Stimulated activated CD4-positive, alpha-beta T cell treated with anti-CD3 and anti-CD28 coated beads, Interleukin-15, amount 100 ng/mL, for 24 hours (primary cell): ENCODE data around the gene CYP27B1.

Source experiments
- DNase-seq: peaks from one replicate; pipeline ENCODE4 v3.0.0-alpha.2; 2020

The CYP27B1 gene

GRCh38 chr12:57766464-57767304, at the start of gene CYP27B1:
CYP27B1 (minus strand) TSS chr12:57767078; CDS start chr12:57767041, 37 bp downstream.
- DNase-seq = peak; percentile 42

DNA sequence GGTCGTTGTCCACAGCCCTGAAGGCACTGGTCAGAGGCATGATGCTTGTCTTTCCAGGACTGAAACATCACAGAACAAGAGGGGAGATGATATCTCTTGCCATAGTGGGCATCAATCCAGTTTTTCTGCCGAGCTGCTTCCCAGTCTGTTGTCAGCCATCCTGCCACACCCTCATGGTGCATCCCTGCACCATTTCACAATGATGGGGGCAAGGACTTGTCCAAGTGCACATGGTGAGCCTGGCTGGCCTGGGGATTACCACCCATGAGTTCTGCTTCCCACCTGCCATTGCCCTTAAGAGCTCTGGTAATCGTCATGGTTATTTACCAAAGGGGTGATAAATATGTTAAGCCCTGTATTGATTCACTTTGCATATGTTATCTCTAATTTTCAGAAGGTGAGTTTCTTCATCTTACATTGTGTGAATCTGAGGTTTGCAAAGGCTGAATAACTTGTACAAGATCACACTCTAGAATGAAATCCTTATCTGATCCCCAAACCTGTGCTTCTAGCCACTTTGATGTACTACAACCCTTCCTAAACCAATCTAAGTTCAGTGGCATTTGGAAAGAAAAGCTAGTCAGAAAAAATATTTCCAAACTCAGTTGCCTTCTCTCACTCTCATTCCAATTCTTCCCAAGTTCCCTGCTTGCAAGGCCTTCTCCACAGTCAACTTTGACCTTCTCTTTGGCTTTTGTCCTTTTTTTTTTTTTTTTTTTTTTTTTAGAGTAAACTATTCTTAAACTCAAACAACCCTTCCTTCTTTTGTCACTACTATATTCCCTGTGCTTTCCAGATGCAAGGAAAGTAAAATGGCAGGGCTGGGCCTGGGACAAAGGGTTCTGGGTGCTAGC, 49.4 kb upstream of the CYP27B1 start:
- DNase-seq = no peak

DNA sequence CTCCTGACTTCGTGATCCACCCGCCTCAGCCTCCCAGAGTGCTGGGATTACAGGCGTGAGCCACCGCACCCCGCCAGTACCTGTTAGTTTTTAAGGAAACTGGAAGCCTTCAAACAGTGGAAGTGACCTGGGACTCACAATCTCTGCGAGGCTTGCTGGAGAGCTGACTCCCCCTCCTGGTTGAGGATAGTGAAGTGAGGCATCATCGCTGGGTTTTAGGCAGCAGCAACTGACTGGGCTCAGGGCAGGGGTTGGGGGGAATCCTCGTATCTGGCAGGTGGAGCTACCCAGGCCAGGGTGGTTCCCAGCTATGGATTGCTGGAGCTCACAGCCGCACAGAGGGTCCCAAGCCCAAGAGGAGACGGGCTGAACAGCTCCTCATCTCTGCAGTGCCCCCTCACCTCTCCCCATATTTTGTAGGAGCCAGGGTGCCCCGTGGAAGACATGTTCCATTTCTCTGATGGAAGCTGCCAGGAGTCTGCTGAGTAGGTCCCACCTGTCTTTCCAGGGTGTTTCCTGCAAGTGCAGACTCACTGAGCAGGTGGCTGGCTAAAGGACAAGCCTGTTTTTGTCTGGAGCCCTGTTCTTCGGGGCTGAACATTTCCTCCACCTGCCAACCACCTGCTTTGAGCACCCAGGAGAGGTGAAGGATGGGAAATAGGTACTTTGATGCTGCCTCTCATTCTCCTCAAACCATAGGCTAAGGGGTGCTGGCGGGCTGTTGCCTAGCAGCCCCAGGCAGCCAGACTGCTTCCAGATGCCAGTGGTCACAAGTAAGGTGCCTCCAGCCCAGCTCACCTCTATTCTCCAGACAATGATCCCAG, 48.5 kb upstream of the CYP27B1 start:
- peak; percentile 48 for DNase-seq

DNA sequence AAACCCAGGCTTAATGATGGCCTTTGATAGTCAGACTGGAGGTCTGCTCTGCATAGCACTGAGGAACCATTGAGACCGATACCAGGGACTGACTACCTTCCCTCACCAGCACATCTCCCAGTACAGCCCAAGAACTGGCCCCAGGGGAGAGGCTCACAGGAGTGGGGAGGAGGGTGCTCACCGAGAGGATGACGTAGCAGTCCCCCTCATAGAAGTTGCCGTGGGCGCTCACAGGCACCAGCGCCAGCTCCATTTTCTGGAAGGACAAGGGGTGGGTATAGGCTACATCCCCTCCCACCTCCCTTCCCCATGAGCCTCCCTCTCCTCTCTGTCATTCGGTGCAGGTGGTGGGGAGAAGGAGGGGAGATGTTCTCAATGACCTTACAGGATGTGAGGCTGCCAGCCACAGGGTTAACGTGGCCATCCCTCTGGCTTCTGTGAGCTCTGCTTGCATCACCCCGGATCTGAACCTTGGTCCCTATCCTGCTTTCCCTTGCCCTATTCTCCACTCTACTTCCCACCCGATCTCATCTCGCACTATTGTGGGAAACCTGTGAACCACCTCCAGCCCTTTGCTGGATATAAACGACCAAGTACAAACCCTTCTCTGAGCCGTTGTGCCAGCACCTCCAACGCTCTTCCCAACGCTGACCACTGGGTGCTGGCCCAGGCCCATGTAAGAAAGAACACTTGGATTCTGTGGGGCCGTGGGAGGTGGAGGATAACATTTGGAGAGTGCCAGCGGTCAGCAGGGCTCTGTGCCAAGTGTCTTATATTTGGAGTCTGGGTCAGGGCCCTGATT, 47.3 kb upstream of the CYP27B1 start:
- DNase-seq = no peak

- no peak for DNase-seq
These were observed 46.5 kb upstream of the CYP27B1 start for GRCh38 chr12:57813111-57813970.

DNA sequence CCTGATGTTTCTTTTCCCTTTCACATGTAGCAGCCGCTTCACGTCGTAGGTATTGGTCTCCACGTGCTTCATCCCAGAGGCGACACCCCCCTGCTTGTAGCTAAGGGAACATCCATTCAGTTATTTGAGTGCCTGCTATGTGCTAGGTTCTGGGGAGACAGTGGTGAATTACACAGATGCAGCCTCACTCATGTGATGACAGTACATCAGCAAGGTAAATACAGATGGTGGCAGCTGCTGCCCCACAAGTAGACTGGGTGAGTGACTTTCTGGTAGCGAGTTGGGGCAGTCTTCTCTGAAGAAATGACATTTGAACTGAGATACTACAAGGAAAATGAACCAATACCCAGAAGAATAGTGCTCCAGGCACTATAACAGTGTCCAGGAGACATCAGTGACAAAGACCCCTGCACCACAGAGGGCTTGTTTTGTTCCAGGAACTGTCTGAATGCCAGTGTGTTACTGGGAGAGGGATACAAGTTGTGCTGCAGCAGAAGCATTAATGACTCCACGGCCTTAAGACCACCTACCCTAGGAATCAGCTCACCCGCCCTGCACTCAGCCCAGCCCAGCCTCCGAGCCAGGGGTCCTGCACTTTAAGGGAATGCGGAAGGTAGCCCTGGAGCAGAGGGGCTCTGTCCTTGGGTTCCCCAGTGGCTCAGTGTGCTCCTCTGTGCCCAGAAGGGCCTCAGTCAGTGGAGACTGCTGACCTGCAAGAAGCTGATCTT, 44.3 kb upstream of the CYP27B1 start:
- no peak for DNase-seq

DNA sequence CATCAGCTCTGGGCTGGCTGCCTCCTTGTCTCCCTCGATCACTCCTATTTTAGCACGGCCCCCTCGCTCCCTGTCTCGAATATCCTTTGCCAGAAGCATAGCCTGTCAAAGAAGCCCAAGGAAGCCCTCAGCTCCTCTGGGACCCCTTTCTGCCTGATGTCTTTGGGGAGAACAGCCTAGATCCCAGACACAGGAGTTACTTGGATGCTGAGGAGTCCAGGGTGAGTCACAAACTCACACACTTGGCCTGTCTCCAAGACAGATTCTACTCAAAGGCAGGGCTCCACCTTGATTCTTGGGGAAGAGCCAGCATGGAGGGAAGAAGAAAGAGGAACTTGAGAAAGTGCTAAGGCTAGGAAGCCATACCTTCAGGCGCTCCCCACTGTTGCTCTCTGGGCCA, 43.6 kb upstream of the CYP27B1 start:
- DNase-seq = no peak

DNA sequence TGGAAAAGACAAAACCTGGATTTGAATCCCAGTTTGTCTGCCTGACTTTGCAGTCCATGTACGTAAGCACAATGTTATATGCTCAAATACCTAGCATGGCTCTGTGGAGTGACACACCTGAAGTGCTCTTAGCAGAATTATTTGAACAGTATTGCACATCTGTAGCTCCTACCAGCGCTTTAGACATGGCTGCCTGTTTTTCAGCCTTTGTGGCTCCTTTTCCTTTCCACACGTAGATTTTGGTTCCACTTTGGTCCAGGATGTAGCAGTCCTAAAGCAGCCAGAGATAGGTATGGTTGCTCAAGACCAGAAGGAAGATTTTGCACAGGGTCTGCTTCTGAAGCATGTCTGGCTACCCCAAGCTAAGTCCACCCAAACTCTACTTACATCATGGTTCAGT, 42.5 kb upstream of the CYP27B1 start:
- DNase-seq = no peak

GRCh38 chr12:57808351-57808750, 41.5 kb upstream of the CYP27B1 start:
- DNase-seq = no peak

- no peak for DNase-seq
These were observed 40.4 kb upstream of the CYP27B1 start for GRCh38 chr12:57807285-57807684.

- DNase-seq = no peak
These were observed 39.8 kb upstream of the CYP27B1 start for GRCh38 chr12:57806677-57807076.

DNA sequence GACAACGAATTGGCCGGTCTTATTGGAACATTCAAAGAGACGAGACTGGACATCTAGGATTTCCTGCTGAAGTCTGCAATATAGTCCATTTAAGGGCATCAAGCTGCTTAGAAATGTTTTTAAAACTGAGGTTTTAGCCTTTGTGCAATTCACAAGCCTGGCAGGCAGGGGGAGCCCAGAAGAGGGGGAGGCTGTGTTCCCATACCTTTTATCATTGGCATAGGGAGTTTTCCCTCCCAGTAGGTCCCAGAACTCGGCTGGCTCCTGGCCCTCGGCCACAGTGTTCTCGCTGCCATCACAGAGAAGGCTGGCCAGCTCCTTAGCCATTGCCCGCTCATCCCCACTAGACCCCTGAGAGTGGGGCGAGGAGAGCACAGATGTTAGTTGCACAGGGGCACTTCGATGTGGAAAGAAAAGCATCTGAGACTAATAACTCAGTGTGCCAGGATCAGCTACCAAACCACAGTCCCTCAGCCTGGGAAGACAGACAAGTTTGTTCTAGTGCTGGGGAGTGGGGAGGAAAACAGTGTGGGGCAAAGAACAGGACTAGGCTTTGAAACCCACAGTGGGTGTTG, 36.5 kb upstream of the CYP27B1 start:
- DNase-seq = peak; percentile 33

DNA sequence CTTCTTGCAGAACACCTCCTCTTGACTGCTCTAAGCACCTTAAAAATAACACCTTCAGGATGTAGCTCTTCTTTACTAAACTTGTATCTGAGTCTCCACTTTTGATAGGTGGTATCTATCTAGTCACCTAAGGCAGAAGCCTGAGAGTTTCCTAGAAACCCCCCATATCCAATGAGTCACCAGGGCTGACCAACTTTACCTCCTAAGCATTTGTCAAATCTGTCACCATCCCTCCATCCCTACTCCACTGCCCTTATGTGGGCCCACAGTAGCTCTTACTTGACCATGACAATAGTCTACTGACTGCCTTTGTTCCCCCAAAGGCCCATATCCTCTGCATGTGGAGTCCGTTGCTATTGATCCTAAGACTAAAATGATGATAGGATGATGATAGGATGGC, 35.7 kb upstream of the CYP27B1 start:
- no peak for DNase-seq

DNA sequence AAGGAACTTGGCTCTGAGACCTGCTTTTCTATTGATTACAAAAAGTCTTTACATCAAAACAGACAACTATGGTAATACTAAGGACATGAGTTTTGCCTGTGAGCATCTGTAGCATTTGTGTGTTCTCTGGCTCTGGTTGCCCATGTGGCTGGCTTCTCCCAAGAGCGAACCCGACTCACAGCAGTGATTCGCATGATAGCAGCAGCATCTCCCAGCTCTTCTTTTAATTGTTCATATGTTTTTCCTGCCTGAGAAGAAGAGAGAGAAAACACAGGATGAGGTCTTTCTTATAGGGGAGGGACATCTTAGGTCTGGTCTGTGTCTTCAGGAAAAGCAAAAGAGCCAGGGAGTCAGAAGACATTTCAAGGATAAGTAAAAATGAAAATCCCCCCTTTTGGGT, 34.1 kb upstream of the CYP27B1 start:
- DNase-seq = no peak

DNA sequence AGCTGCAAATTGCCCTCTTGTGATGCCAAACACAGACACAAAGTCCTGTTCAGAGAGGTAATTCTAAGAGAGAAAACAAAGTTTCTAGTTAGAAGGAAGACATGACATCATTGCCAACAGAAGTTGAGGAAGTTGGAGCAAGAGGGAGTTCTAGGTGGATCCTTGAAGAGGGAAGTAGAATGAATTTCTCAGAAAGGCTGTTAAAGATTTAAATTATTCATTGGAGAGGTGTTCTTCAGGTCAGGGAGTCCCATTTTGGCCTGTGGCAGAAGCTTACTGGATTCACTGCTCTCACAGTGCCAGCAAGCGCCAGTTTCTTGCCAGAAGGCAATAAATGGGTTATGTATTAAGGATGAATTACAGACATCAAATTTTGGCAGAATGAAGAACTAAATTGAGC, 31.1 kb upstream of the CYP27B1 start:
- no peak for DNase-seq

DNA sequence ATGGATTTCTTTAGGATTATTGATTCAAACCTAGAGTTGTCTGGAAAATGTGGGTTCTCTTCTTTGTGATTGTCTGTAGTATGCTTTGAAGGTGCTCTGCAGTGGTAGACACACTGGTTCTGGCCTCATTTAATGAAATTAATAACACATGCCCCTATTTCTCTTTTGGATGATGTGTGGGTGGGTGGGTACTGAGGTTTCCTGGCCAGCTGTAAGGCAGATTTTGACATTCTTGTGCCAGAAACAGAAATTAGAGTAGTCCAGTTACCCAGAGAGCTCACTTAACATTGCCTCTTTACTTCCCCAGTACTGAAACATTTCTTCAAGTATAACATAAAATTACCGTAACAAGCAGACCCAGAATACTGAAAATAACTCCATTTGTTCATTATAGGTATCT, 30.1 kb upstream of the CYP27B1 start:
- no peak for DNase-seq

DNA sequence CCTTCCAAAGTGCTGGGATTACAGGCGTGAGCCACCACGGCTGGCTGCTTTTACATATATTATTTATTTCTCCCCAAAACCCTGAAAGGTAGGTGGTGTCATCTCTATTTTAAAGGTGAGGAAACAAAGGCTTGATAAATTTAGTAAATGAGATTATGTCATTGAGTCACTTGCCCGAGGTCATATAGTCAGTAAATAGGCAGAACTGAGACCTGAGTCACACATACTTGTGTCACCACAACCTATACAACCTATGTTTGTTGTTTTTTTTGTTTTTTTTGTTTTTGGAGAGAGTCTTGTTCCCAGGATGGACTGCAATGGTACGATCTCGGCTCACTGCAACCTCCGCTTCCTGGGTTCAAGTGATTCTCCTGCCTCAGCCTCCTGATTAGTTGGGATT, 28.5 kb upstream of the CYP27B1 start:
- no peak for DNase-seq

DNA sequence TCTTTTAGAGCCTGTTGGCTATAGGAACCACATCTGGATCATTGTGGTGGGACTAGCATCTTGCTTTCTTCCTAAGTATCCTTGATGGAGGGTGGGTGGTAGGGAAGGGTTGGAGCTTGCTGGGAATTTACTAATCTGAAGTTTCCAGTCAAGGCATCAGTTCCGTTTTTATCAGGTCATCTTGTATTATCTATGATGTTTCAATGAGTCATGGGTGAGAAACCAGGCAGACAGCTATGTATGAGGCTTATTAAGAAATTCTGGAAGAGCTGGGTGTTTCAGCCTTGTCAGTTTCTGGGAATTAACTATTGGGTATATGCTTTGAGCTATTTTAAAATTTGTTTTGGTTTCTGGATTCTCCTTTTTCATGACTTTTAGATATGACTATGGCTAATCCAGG, 27.0 kb upstream of the CYP27B1 start:
- no peak for DNase-seq

DNA sequence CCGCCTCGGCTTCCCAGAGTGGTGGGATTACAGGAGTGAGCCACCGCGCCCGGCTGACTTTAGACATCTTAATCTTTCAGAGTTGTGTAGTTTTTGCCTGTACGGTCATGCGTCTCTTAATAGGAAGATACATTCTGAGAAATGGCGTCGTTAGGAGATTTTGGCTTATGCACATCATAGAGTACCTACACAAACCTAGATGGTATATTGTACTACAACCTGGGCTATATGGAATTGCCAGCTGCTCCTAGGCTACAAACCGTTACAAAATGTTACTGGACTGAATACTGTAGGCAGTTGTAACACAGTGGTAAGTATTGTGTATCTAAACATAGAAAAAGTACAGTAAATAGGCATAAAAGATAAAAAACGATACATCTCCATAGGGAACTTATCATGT, 17.0 kb upstream of the CYP27B1 start:
- no peak for DNase-seq

DNA sequence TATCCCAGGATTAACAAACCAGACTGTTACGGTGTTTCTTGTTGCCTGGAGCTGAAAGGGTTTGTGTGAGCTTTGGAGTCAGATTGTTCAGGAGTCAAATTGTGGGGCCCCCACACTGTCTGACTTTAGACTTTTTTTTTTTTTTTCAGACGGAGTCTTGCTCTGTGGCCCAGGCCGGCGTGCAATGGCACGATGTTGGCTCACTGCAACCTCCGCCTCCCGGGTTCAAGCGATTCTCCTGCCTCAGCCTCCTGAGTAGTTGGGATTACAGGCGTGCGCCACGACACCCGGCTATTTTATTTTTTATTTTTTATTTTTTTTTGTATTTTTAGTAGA, 16.6 kb upstream of the CYP27B1 start:
- DNase-seq = no peak
